T-cell (primary cell): ENCODE results near the gene ANXA6. TPM values are rescaled to one million over a fixed set of nuclear protein-coding genes. Genes with fewer than 3 reads are reported as not detected.

Source experiments
- ATAC-seq, 4 experiments: fragments of 200-7000 bp in 3 of 4; fragments of 150-1000 bp in 1 of 4; cut with Tn5 transposase; replicated peaks in 1 of 4; 1 replicate in 3 of 4; 2 replicates in 1 of 4; pipeline ENCODE4 v1.10.0; 2021; ENCODE audit warnings: moderate library complexity in 3 of 4, mild to moderate bottlenecking in 2 of 4, moderate number of reproducible peaks in 1 of 4
- CTCF ChIA-PET, 2 donors: fragments of 300-600 bp; sonication (Branson Sonifier 250); formaldehyde crosslinking; loops; one replicate each; lab custom pipeline; 2022; ENCODE audit warnings: antibody characterized with exemption in 2 of 2; lab: Charles Lee
- POLR2A ChIA-PET, 2 donors: fragments of 300-600 bp; sonication (Branson Sonifier 250); formaldehyde crosslinking; loops; one replicate each; lab custom pipeline; 2022; ENCODE audit warnings: antibody characterized with exemption in 2 of 2; lab: Charles Lee
- DNase-seq, 35 experiments: peaks; one replicate each; pipeline versions ENCODE4 v3.0.0 to v3.0.0-alpha.2; 2013 to 2023
- H3K27ac ChIP-seq: one replicate; pipeline ENCODE4 v1.5.1; 2013; ENCODE audit warnings: low read length
- H3K27me3 ChIP-seq, 2 experiments: replicated peaks in 1 of 2; 1 replicate in 1 of 2; 2 replicates in 1 of 2; pipeline versions ENCODE4 v1.6.1 to v1.7.0; 2013; ENCODE audit warnings: low read length in 1 of 2, mixed read lengths in 1 of 2; ENCODE audit not compliant: control insufficient read depth in 2 of 2, insufficient read depth in 2 of 2; ENCODE audit errors: extremely low read depth in 1 of 2
- H3K36me3 ChIP-seq, 2 donors: 1 replicate in 1 of 2; 2 replicates in 1 of 2; pipeline versions ENCODE4 v1.6.1 to v1.7.0; 2013; ENCODE audit warnings: low read length in 1 of 2; ENCODE audit not compliant: control insufficient read depth in 2 of 2, insufficient read depth in 1 of 2; ENCODE audit errors: extremely low read depth in 1 of 2
- H3K4me1 ChIP-seq, 2 experiments: 1 replicate in 1 of 2; 2 replicates in 1 of 2; pipeline versions ENCODE4 v1.6.1 to v1.7.0; 2013; ENCODE audit warnings: low read length in 2 of 2, mixed read lengths in 1 of 2; ENCODE audit not compliant: insufficient read depth in 2 of 2, control insufficient read depth in 1 of 2; ENCODE audit errors: extremely low read depth in 1 of 2
- H3K4me3 ChIP-seq, 2 donors: 1 replicate in 1 of 2; 2 replicates in 1 of 2; pipeline versions ENCODE4 v1.5.1 to v1.7.0; 2013; ENCODE audit warnings: mild to moderate bottlenecking in 2 of 2, low read length in 1 of 2, moderate library complexity in 1 of 2; ENCODE audit not compliant: control insufficient read depth in 1 of 2; ENCODE audit errors: extremely low read depth in 1 of 2
- H3K9me3 ChIP-seq: 2 replicates; pipeline ENCODE4 v1.7.0; 2013
- H3K27ac Mint-ChIP-seq, 2 donors: one replicate each; pipeline ENCODE4 v1.8.0; 2020 to 2021; ENCODE audit warnings: mild to moderate bottlenecking in 2 of 2, mixed read lengths in 2 of 2
- H3K27me3 Mint-ChIP-seq, 2 donors: one replicate each; pipeline ENCODE4 v1.8.0; 2021 to 2022; ENCODE audit warnings: mixed read lengths in 2 of 2
- H3K36me3 Mint-ChIP-seq: one replicate; pipeline ENCODE4 v1.8.0; 2021; ENCODE audit warnings: mixed read lengths
- H3K4me1 Mint-ChIP-seq, 3 donors: one replicate each; pipeline ENCODE4 v1.8.0; 2020 to 2022; ENCODE audit warnings: mixed read lengths in 3 of 3, mild to moderate bottlenecking in 1 of 3
- H3K4me3 Mint-ChIP-seq, 3 donors: one replicate each; pipeline ENCODE4 v1.8.0; 2020 to 2022; ENCODE audit warnings: mild to moderate bottlenecking in 3 of 3, mixed read lengths in 3 of 3, moderate library complexity in 3 of 3
- H3K9me3 Mint-ChIP-seq, 3 donors: one replicate each; pipeline ENCODE4 v1.8.0; 2020 to 2022; ENCODE audit warnings: mixed read lengths in 3 of 3
- WGBS: methylation state at CpG from one replicate; pipeline ENCODE4 v1.1.5; 2013; ENCODE audit warnings: missing lambda C conversion rate; ENCODE audit not compliant: insufficient coverage; 5-methylcytosine and 5-hydroxymethylcytosine counted together
- total RNA-seq, 35 experiments: library from RNA in 6 of 35; stranded (reverse) in 6 of 35; fragments of 120-200 nt in 1 of 35; gene quantifications; one replicate each; pipeline versions ENCODE4 v1.2.1 to v1.2.4 and lab custom pipeline; 2013 to 2026

ANXA6 gene
- total RNA-seq, 5 donors from 2014 or later (not counting 1 experiment from before 2014, with no cell fraction given), result 266 to 395 (median 345) TPM

DNA sequence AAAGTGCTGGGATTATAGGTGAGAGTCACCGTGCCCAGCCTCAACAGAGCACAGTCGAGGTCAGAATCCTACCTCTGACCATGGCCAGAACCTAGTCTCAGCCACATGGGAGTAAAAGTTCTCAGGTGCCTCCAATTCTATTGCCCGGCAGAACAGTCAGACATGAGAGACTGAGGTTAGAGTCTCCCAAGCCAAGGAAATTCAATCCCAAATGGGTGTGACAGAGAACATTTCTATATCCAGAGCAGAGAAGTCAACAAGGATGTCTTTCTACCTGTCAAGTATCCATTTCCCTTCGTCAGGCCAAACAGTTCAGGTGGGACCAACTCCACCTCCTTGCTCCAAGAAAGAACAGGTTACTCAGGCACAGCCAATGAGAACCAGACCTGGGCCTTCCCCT, 10.5 kb downstream of the ANXA6 start:
- no peak overlapping the region for H3K27ac ChIP-seq
- peaks cover 8 to 60% of the 10 kb centered on the region in 2 donors for H3K36me3 ChIP-seq
- no peak for ATAC-seq
- Mint-ChIP-seq H3K9me3 (no peaks in the 10 kb centered on the region), H3K4me1 (peaks cover 97 to 100% (median 100%) of the 10 kb centered on the region in 3 donors), H3K27ac (peak overlapping the region; percentile 96 to 98), H3K4me3 (peak overlapping the region in 1 of 3 donors; percentile 96), H3K27me3 (no peaks in the 10 kb centered on the region), H3K36me3 (peaks cover 38% of the 10 kb centered on the region)
- H3K4me1 ChIP-seq, result peaks cover 90 to 100% of the 10 kb centered on the region in 2 experiments
- 100% methylated on average over 2 of the region's 4 CpGs for WGBS
- DNase-seq, result no peak
- POLR2A ChIA-PET, result no interaction called here
- H3K9me3 ChIP-seq, result no peaks in the 10 kb centered on the region
- H3K4me3 ChIP-seq, result no peak overlapping the region
- no peaks in the 10 kb centered on the region for H3K27me3 ChIP-seq
- CTCF ChIA-PET, result interaction anchor here in 1 of 2 donors (3.1 kb wide), 1 partner anchor 20 kb away, joined by 13 read pairs; no protein-coding TSS in a partner anchor

DNA sequence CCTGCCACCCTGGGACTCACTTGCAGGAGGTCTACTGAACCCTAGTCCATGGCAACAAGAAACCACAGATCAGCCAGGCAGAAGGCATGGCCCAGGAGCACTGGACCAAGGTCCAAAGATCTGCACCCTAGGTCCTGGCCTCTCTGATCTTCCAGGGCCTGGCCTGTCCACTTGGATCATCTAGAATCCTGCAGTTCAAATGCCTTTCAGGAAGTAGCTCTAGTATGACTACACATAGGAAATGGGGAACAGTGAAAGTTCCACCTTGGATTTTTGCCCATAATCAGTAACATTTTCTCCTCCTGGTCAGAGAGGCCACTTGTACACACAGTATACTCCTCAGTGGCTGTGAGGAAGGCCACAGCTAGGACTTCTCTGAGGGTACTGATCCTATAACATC, 11.5 kb downstream of the ANXA6 start:
- ChIA-PET POLR2A (no interaction called here), CTCF (interaction anchor here (0.8 to 3.1 kb wide), 4 partner anchors 11 to 59 kb away, joined by 3 to 13 read pairs (median 4); partner anchors contain the start of gene ANXA6 (in 1 of the 2))
- peak overlapping the region; percentile 96 to 98 for H3K27ac Mint-ChIP-seq
- H3K36me3 ChIP-seq, result peaks cover 11 to 61% of the 10 kb centered on the region in 2 donors
- no peaks in the 10 kb centered on the region for H3K9me3 ChIP-seq
- H3K4me3 Mint-ChIP-seq, result peak overlapping the region in 1 of 3 donors; percentile 96
- peaks cover 43% of the 10 kb centered on the region for H3K36me3 Mint-ChIP-seq
- H3K27me3 Mint-ChIP-seq, result no peaks in the 10 kb centered on the region
- DNase-seq, result no peak
- H3K4me1 ChIP-seq, result peaks cover 89 to 100% of the 10 kb centered on the region in 2 experiments
- peaks cover 97 to 100% (median 100%) of the 10 kb centered on the region in 3 donors for H3K4me1 Mint-ChIP-seq
- H3K27ac ChIP-seq, result peak overlapping the region; percentile 41
- no peaks in the 10 kb centered on the region for H3K27me3 ChIP-seq
- no peak overlapping the region for H3K4me3 ChIP-seq
- ATAC-seq, result no peak
- H3K9me3 Mint-ChIP-seq, result no peaks in the 10 kb centered on the region

DNA sequence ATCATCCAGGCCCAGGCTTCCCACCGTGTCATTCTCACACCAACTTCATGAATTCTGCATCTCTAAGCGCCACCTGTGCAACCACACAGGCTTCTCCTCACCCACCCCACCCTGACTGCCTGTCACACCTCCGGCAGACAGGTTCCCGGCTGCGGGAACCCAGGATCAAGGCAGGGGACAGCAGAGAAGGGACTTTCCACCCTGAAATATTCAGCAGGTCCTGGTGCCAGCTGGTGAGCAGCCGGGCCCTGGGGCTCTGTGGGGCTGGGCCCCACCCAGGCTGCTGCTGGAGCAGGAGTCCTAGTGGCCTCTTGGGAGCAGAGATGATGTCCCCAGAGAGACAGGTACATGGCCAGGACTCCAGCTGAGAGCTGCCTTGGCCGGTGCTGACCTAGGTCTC, 12.7 kb downstream of the ANXA6 start:
- H3K4me1 ChIP-seq, result peaks cover 87 to 100% of the 10 kb centered on the region in 2 experiments
- DNase-seq (no peak), ATAC-seq (no peak)
- ChIA-PET POLR2A (no interaction called here), CTCF (interaction anchor here (1.2 to 3.1 kb wide), 5 partner anchors 12 to 58 kb away, joined by 3 to 13 read pairs (median 4); partner anchors contain the start of gene ANXA6 (in 1 of the 2))
- Mint-ChIP-seq H3K27me3 (no peaks in the 10 kb centered on the region), H3K36me3 (peaks cover 43% of the 10 kb centered on the region), H3K27ac (peak overlapping the region; percentile 96 to 98), H3K9me3 (no peaks in the 10 kb centered on the region), H3K4me3 (peak overlapping the region in 1 of 3 donors; percentile 96), H3K4me1 (peaks cover 97 to 100% (median 99%) of the 10 kb centered on the region in 3 donors)
- H3K27me3 ChIP-seq, result no peaks in the 10 kb centered on the region
- H3K27ac ChIP-seq, result peak overlapping the region; percentile 41
- no peaks in the 10 kb centered on the region for H3K9me3 ChIP-seq
- H3K4me3 ChIP-seq, result peak overlapping the region in 1 of 2 donors; percentile 17
- H3K36me3 ChIP-seq, result peaks cover 11 to 69% of the 10 kb centered on the region in 2 donors
- WGBS, result 62% methylated on average over 7 of the region's 7 CpGs

DNA sequence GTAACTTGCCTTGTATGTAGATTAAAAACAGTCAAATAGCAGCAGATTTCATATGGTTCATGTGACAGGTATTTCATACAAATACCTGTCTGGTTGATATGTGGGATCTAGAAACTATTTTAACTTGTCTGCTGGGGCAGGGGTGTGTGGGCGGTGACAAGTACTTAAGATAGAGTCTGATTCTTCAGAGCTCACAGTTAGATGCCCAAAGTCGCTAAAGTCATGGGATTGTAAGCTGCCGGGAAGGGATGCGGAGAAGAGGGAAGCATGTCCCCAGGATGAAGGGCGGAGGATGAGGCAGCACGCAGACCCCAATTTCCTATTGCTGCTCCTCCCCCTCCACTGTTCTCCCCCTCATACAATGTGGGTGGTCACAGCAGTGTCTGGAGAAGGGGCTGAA, 13.3 kb downstream of the ANXA6 start:
- Histone ChIP-seq H3K27ac (peak overlapping the region; percentile 41), H3K4me3 (no peak overlapping the region), H3K36me3 (peaks cover 11 to 74% of the 10 kb centered on the region in 2 donors), H3K9me3 (no peaks in the 10 kb centered on the region), H3K4me1 (peaks cover 81 to 100% of the 10 kb centered on the region in 2 experiments), H3K27me3 (no peaks in the 10 kb centered on the region)
- Mint-ChIP-seq H3K27me3 (no peaks in the 10 kb centered on the region), H3K27ac (peak overlapping the region; percentile 96 to 98), H3K36me3 (peaks cover 43% of the 10 kb centered on the region), H3K9me3 (no peaks in the 10 kb centered on the region), H3K4me1 (peaks cover 94 to 100% (median 97%) of the 10 kb centered on the region in 3 donors), H3K4me3 (peak overlapping the region in 1 of 3 donors; percentile 96)
- POLR2A ChIA-PET, result no interaction called here
- ATAC-seq, result no peak
- 70% methylated on average over 2 of the region's 6 CpGs for WGBS
- no peak for DNase-seq
- CTCF ChIA-PET, result interaction anchor here (1.1 to 3.1 kb wide), 5 partner anchors 15 to 29 kb away, joined by 3 to 13 read pairs (median 4); no protein-coding TSS in a partner anchor

DNA sequence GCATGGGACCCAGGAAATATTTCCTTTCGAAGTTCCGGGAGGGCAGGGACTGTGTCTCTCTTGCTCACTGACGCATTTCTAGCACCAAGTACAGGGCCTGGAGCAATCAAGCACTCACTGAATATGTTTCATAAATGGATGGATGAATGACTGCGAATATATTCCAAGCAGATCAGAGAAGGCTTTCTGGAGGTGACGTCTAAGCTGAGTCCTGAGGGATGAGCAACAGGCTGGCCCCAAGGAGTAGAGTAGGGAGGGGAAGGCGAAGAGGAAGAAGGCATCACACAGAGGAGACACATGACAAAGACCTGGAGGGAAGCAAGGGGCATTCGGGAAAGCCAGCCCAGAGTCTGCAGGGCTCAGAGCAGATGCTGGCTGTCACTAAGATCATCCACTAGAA, 13.9 kb downstream of the ANXA6 start:
- H3K4me1 ChIP-seq, result peaks cover 80 to 100% of the 10 kb centered on the region in 2 experiments
- 78% methylated on average over 7 of the region's 7 CpGs for WGBS
- ATAC-seq (no peak), DNase-seq (no peak)
- no peaks in the 10 kb centered on the region for H3K27me3 Mint-ChIP-seq
- H3K36me3 Mint-ChIP-seq, result peaks cover 47% of the 10 kb centered on the region
- H3K27ac ChIP-seq, result peak overlapping the region; percentile 41
- H3K36me3 ChIP-seq, result peaks cover 11 to 81% of the 10 kb centered on the region in 2 donors
- peak overlapping the region; percentile 96 to 98 for H3K27ac Mint-ChIP-seq
- no peaks in the 10 kb centered on the region for H3K27me3 ChIP-seq
- CTCF ChIA-PET, result interaction anchor here (0.6 to 1.7 kb wide), 6 partner anchors 15 to 29 kb away, joined by 3 to 5 read pairs (median 4); no protein-coding TSS in a partner anchor
- H3K4me1 Mint-ChIP-seq, result peaks cover 94 to 100% (median 97%) of the 10 kb centered on the region in 3 donors
- no peaks in the 10 kb centered on the region for H3K9me3 Mint-ChIP-seq
- H3K4me3 Mint-ChIP-seq, result peak overlapping the region; percentile 11 to 96 (median 39)
- H3K4me3 ChIP-seq, result no peak overlapping the region
- POLR2A ChIA-PET, result no interaction called here
- H3K9me3 ChIP-seq, result no peaks in the 10 kb centered on the region

DNA sequence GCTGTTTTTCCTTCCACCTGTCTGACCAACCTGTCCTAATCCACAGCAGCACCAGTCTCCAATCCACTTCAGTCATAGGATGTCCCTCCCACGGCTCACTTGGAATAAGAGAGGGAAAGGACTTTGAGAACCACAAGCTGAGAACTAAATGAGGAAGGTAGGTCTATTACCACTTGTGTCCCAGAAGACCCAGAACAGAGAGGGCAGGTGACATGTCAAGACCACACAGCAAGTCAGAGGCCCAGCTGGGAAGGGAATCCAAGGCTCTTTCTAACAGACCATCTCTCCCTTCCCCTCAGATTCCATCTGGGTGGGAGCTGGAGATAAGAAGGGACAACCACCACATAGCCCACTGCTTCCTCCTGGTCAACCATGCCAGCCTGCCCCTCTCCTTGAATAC, 14.6 kb downstream of the ANXA6 start:
- peaks cover 48% of the 10 kb centered on the region for H3K36me3 Mint-ChIP-seq
- H3K9me3 ChIP-seq, result no peaks in the 10 kb centered on the region
- DNase-seq (no peak), ATAC-seq (no peak)
- peak overlapping the region in 2 of 3 donors; percentile 7 to 96 for H3K4me3 Mint-ChIP-seq
- H3K9me3 Mint-ChIP-seq, result no peaks in the 10 kb centered on the region
- WGBS, result no CpG with 5 or more reads among the region's 1 CpG
- no peaks in the 10 kb centered on the region for H3K27me3 ChIP-seq
- no peak overlapping the region for H3K4me3 ChIP-seq
- ChIA-PET POLR2A (interaction anchor here in 1 of 2 donors (1.2 kb wide), 1 partner anchor 11 kb away, joined by 4 read pairs; no protein-coding TSS in a partner anchor), CTCF (interaction anchor here (0.5 to 4.9 kb wide), 8 partner anchors 9 to 45 kb away, joined by 3 to 26 read pairs (median 4); no protein-coding TSS in a partner anchor)
- no peaks in the 10 kb centered on the region for H3K27me3 Mint-ChIP-seq
- H3K36me3 ChIP-seq, result peaks cover 11 to 88% of the 10 kb centered on the region in 2 donors
- H3K27ac ChIP-seq, result peak overlapping the region; percentile 66
- peak overlapping the region; percentile 96 to 98 for H3K27ac Mint-ChIP-seq
- peaks cover 75 to 100% of the 10 kb centered on the region in 2 experiments for H3K4me1 ChIP-seq
- peaks cover 94 to 100% (median 97%) of the 10 kb centered on the region in 3 donors for H3K4me1 Mint-ChIP-seq
